A549 (cell line): ENCODE results near the gene FAAP100. TPM values are rescaled to one million over a fixed set of nuclear protein-coding genes. Genes with fewer than 3 reads are reported as not detected.

Source experiments
- ATAC-seq, 2 experiments: fragments of 200-7000 bp in 1 of 2; fragments of >200 bp in 1 of 2; cut with Nextera tagmentation in 1 of 2; cut with Tn5 transposase in 1 of 2; 3 replicates each; pipeline versions ENCODE4 v1.8.0 to v1.9.1; 2018 to 2020; ENCODE audit warnings: mild to moderate bottlenecking in 1 of 2, moderate library complexity in 1 of 2
- CTCF ChIA-PET: fragments of 300-600 bp; sonication (Branson Sonifier 250); formaldehyde crosslinking; extraction: SDS; loops from one replicate; lab custom pipeline; 2021; ENCODE audit warnings: antibody characterized with exemption, inconsistent platforms; lab: Yijun Ruan, JAX
- POLR2A ChIA-PET: fragments of 350-600 bp; formaldehyde crosslinking; extraction: SDS; loops from one replicate; lab custom pipeline; 2021; ENCODE audit warnings: antibody characterized with exemption, inconsistent platforms; lab: Yijun Ruan, JAX
- DNase-seq, 2 experiments: peaks; one replicate each; pipeline versions ENCODE4 v3.0.0 to v3.0.0-alpha.2; 2011 to 2016; ENCODE audit warnings: low read depth in 1 of 2, low spot score in 1 of 2
- FAIRE-seq: peaks from 2 replicates; lab custom pipeline; 2011; peaks lifted over from hg19 to GRCh38; lab: Jason Lieb, UNC
- H3K27ac ChIP-seq, 2 experiments: fragments of >200 bp; sonication (Bioruptor Twin); formaldehyde crosslinking; 3 replicates each; pipeline ENCODE4 v1.5.1; 2016 to 2017
- H3K4me1 ChIP-seq: fragments of >200 bp; sonication (Bioruptor Twin); formaldehyde crosslinking; 3 replicates; pipeline ENCODE4 v1.6.1; 2016
- H3K4me2 ChIP-seq: fragments of >200 bp; sonication (Bioruptor Twin); formaldehyde crosslinking; 3 replicates; pipeline ENCODE4 v1.6.1; 2016
- H3K4me3 ChIP-seq: fragments of >200 bp; sonication (Bioruptor Twin); formaldehyde crosslinking; 3 replicates; pipeline ENCODE4 v1.5.1; 2016
- H3K9me3 ChIP-seq: fragments of >200 bp; sonication (Bioruptor Twin); formaldehyde crosslinking; 3 replicates; pipeline ENCODE4 v1.6.1; 2016
- CBX2 ChIP-seq: fragments of 200-600 bp; sonication (generic); IDR thresholded peaks from 2 replicates; pipeline ENCODE4 v1.6.1; 2016; ENCODE audit warnings: low read depth, mild to moderate bottlenecking, borderline replicate concordance
- CHD2 ChIP-seq: fragments of 150-350 bp; IDR thresholded peaks from 2 replicates; pipeline ENCODE4 v1.6.1; 2014; ENCODE audit warnings: low read length; ENCODE audit not compliant: partially characterized antibody
- CHD4 ChIP-seq: fragments of 200-600 bp; sonication (generic); IDR thresholded peaks from 2 replicates; pipeline ENCODE4 v1.6.1; 2016; ENCODE audit warnings: antibody characterized with exemption, mild to moderate bottlenecking, borderline replicate concordance
- CTCF ChIP-seq: fragments of >200 bp; sonication (Bioruptor Twin); formaldehyde crosslinking; IDR thresholded peaks from 3 replicates; pipeline ENCODE4 v1.5.1; 2016
- EHF ChIP-seq: fragments of 250-450 bp; sonication (Bioruptor Pico); IDR thresholded peaks from 2 replicates; pipeline ENCODE4 v1.5.0; 2020; ENCODE audit warnings: mild to moderate bottlenecking
- EHMT2 ChIP-seq: fragments of 200-600 bp; sonication (generic); IDR thresholded peaks from 2 replicates; pipeline ENCODE4 v1.6.1; 2016; ENCODE audit warnings: antibody characterized with exemption, low read depth, mild to moderate bottlenecking, moderate library complexity
- FOSL2 ChIP-seq, 2 experiments: fragments of 450-650 bp in 1 of 2; fragments of >200 bp in 1 of 2; sonication (Bioruptor Twin) in 1 of 2; formaldehyde crosslinking; IDR thresholded peaks; 2 replicates each; pipeline versions ENCODE4 v1.5.0 to v1.6.1; 2016 to 2020; ENCODE audit warnings: mild to moderate bottlenecking in 1 of 2, moderate library complexity in 1 of 2
- GATA3 ChIP-seq: IDR thresholded peaks from 2 replicates; pipeline ENCODE4 v1.6.1; 2012; ENCODE audit warnings: borderline replicate concordance
- HEYL ChIP-seq: fragments of 250-450 bp; sonication (Bioruptor Pico); IDR thresholded peaks from 2 replicates; pipeline ENCODE4 v1.8.0; 2021; ENCODE audit warnings: mild to moderate bottlenecking, moderate library complexity
- JUN ChIP-seq, 2 experiments: fragments of >200 bp; sonication (Bioruptor Twin); formaldehyde crosslinking; IDR thresholded peaks; 2 replicates in 1 of 2; 3 replicates in 1 of 2; pipeline ENCODE4 v1.6.1; 2016 to 2017
- KDM5A ChIP-seq: fragments of 200-600 bp; sonication (generic); IDR thresholded peaks from 2 replicates; pipeline ENCODE4 v1.6.1; 2016; ENCODE audit warnings: antibody characterized with exemption, mild to moderate bottlenecking
- MAFK ChIP-seq: fragments of 450-650 bp; IDR thresholded peaks from 2 replicates; pipeline ENCODE4 v1.6.1; 2014; ENCODE audit not compliant: partially characterized antibody
- MAZ ChIP-seq: fragments of 150-350 bp; IDR thresholded peaks from 2 replicates; pipeline ENCODE4 v1.6.1; 2014; ENCODE audit warnings: antibody characterized with exemption, low read depth, low read length, borderline replicate concordance
- MYC ChIP-seq: IDR thresholded peaks from 2 replicates; pipeline ENCODE4 v1.6.1; 2012; ENCODE audit warnings: mild to moderate bottlenecking, inconsistent platforms, low read length, improper control_type of control experiment, borderline replicate concordance
- NFE2L2 ChIP-seq: fragments of 150-350 bp; conservative IDR thresholded peaks from 2 replicates; pipeline ENCODE4 v1.6.1; 2014; ENCODE audit warnings: low read length
- NPAS2 ChIP-seq: fragments of 250-450 bp; sonication (Bioruptor Pico); IDR thresholded peaks from 2 replicates; pipeline ENCODE4 v1.8.0; 2022; ENCODE audit warnings: mild to moderate bottlenecking, moderate library complexity, borderline replicate concordance
- PHF8 ChIP-seq: fragments of 200-600 bp; sonication (generic); IDR thresholded peaks from 2 replicates; pipeline ENCODE4 v1.6.1; 2016; ENCODE audit warnings: low read depth, mild to moderate bottlenecking, antibody characterized with exemption, moderate library complexity, borderline replicate concordance
- POLR2A ChIP-seq: IDR thresholded peaks from 2 replicates; pipeline ENCODE4 v1.6.1; 2012; ENCODE audit warnings: mild to moderate bottlenecking, low read length
- RAD21 ChIP-seq, 2 experiments: fragments of >200 bp in 1 of 2; sonication (Bioruptor Twin) in 1 of 2; formaldehyde crosslinking in 1 of 2; IDR thresholded peaks in 1 of 2; conservative IDR thresholded peaks in 1 of 2; 2 replicates in 1 of 2; 3 replicates in 1 of 2; pipeline ENCODE4 v1.6.1; 2012 to 2018; ENCODE audit warnings: inconsistent platforms in 1 of 2
- RARB ChIP-seq: fragments of 250-450 bp; sonication (Bioruptor Pico); IDR thresholded peaks from 2 replicates; pipeline ENCODE4 v1.8.0; 2021; ENCODE audit warnings: mild to moderate bottlenecking, moderate library complexity
- SMC3 ChIP-seq: fragments of >200 bp; sonication (Bioruptor Twin); formaldehyde crosslinking; IDR thresholded peaks from 3 replicates; pipeline ENCODE4 v1.6.1; 2018; ENCODE audit warnings: inconsistent platforms
- SREBF2 ChIP-seq: fragments of 450-650 bp; IDR thresholded peaks from 2 replicates; pipeline ENCODE4 v1.6.1; 2014; ENCODE audit warnings: mild to moderate bottlenecking, moderate library complexity
- TP53 ChIP-seq: fragments of 250-450 bp; sonication (Bioruptor Pico); IDR thresholded peaks from 2 replicates; pipeline ENCODE4 v1.5.0; 2021; ENCODE audit warnings: mild to moderate bottlenecking, moderate library complexity
- USF2 ChIP-seq: fragments of 450-650 bp; IDR thresholded peaks from 2 replicates; pipeline ENCODE4 v1.6.1; 2014; ENCODE audit warnings: antibody characterized with exemption
- WGBS: methylation state at CpG from one replicate; pipeline ENCODE4 v1.1.6; 2017; ENCODE audit errors: missing lambda C conversion rate; 5-methylcytosine and 5-hydroxymethylcytosine counted together
- polyA plus RNA-seq, 4 experiments: library from polyadenylated mRNA; depleted of rRNA in 3 of 4; stranded (reverse); fragments of >200 nt; fragmentation: RNase III in 1 of 4; extraction: RNeasy Plus Mini Kit Qiagen cat#74134 plus additional on column Dnase treatment in 1 of 4; gene quantifications; 2 replicates in 3 of 4; 3 replicates in 1 of 4; pipeline ENCODE4 v1.2.3, GENCODE V29; 2011 to 2017

Gene FAAP100
- polyA plus RNA-seq, 2 of the 4 experiments (the other 2 are of a cell fraction) = 5.4 to 16.8 TPM

- no peak overlapping the region for H3K4me3 ChIP-seq
- ATAC-seq (peak; percentile 95 to 97), DNase-seq (peak; percentile 75 to 80), FAIRE-seq (peak; percentile 36)
- ChIA-PET CTCF (interaction anchor here (0.6 to 39.7 kb wide), 52 partner anchors 8 to 370 kb away, joined by 3 to 1604 read pairs (median 5); partner anchors contain the start of genes FAAP100, FSCN2 and PDE6G), POLR2A (interaction anchor here (0.7 to 1.7 kb wide), 6 partner anchors 35 to 90 kb away, joined by 3 to 13 read pairs (median 3); no protein-coding TSS in a partner anchor)
- H3K27ac ChIP-seq = peak overlapping the region; percentile 5 to 63; a peak in 4 of 6 replicates
- H3K4me1 ChIP-seq = peaks cover 9% of the 10 kb centered on the region
- H3K9me3 ChIP-seq = no peaks in the 10 kb centered on the region
- TF ChIP-seq FOSL2 (IDR thresholded peaks at IDR 0.05) = no peak
- no peak for TF ChIP-seq FOSL2 (CRISPR knock-in tag; IDR thresholded peaks at IDR 0.05)
- peak; percentile 89 for TF ChIP-seq SMC3
- peak; percentile 94 to 98 for TF ChIP-seq RAD21 (conservative IDR thresholded peaks at IDR 0.05 in 1 of 2, IDR thresholded peaks at IDR 0.05 in 1 of 2)
- peak; percentile 95 for TF ChIP-seq CTCF
- no peak for TF ChIP-seq TP53
- no peak overlapping the region for H3K4me2 ChIP-seq
- WGBS = 34% methylated on average over 9 of the region's 9 CpGs
Measured at GRCh38 chr17:81601525-81602120, 49.5 kb upstream of the FAAP100 start.

- FAIRE-seq (no peak), DNase-seq (no peak), ATAC-seq (no peak)
- no peak for TF ChIP-seq JUN (IDR thresholded peaks at IDR 0.05)
- CTCF ChIA-PET = interaction anchor here (0.6 to 39.7 kb wide), 23 partner anchors 10 to 347 kb away, joined by 3 to 1604 read pairs (median 11); partner anchors contain the start of genes FAAP100 and FSCN2
- H3K4me3 ChIP-seq = no peak overlapping the region
- H3K4me2 ChIP-seq = no peak overlapping the region
- H3K4me1 ChIP-seq = peaks cover 18% of the 10 kb centered on the region
- WGBS = 81% methylated on average over 10 of the region's 10 CpGs
- no peaks in the 10 kb centered on the region for H3K9me3 ChIP-seq
- no peak overlapping the region for H3K27ac ChIP-seq
- POLR2A ChIA-PET = interaction anchor here (1.3 to 1.7 kb wide), 2 partner anchors 33 to 44 kb away, joined by 3 to 13 read pairs; no protein-coding TSS in a partner anchor
Measured at GRCh38 chr17:81599719-81600486, 47.8 kb upstream of the FAAP100 start.

GRCh38 chr17:81593105-81593871 lies 41.1 kb upstream of the FAAP100 start:
- ChIA-PET POLR2A (no interaction called here), CTCF (interaction anchor here (1.7 to 45.0 kb wide), 3 partner anchors 9 to 74 kb away, joined by 7 to 1604 read pairs (median 1604); partner anchors contain the start of gene FAAP100)
- Histone ChIP-seq H3K9me3 (no peaks in the 10 kb centered on the region), H3K27ac (no peak overlapping the region), H3K4me2 (no peak overlapping the region), H3K4me3 (no peak overlapping the region), H3K4me1 (peaks cover 18% of the 10 kb centered on the region)
- ATAC-seq (peak in 1 of 2 experiments; percentile 28; a peak in 3 of 6 replicates), FAIRE-seq (no peak), DNase-seq (no peak)
- WGBS = 92% methylated on average over 11 of the region's 11 CpGs
- no peak for TF ChIP-seq USF2
- TF ChIP-seq POLR2A = no peak
- no peak for TF ChIP-seq SREBF2
- TF ChIP-seq EHMT2 = no peak
- no peak for TF ChIP-seq HEYL (CRISPR knock-in tag)
- TF ChIP-seq NPAS2 (CRISPR knock-in tag) = no peak
- TF ChIP-seq KDM5A = no peak
- no peak for TF ChIP-seq PHF8
- no peak for TF ChIP-seq EHF (CRISPR knock-in tag)
- TF ChIP-seq RARB (CRISPR knock-in tag) = no peak
- no peak for TF ChIP-seq CHD4
- TF ChIP-seq MYC = no peak
- TF ChIP-seq CHD2 = no peak
- TF ChIP-seq CBX2 = no peak
- no peak for TF ChIP-seq MAFK
- no peak for TF ChIP-seq GATA3
- TF ChIP-seq MAZ = no peak
- no peak for TF ChIP-seq NFE2L2
